Stimulated activated CD4-positive, alpha-beta T cell treated with anti-CD3 and anti-CD28 coated beads, TNF-alpha, amount 100 ng/mL, for 4 hours (primary cell): ENCODE data around the gene SLC25A29.

ENCODE experiments used
- DNase-seq, 3 experiments: peaks; one replicate each; pipeline ENCODE4 v3.0.0-alpha.2; 2020; ENCODE audit warnings: low read depth in 3 of 3

Gene SLC25A29

DNA sequence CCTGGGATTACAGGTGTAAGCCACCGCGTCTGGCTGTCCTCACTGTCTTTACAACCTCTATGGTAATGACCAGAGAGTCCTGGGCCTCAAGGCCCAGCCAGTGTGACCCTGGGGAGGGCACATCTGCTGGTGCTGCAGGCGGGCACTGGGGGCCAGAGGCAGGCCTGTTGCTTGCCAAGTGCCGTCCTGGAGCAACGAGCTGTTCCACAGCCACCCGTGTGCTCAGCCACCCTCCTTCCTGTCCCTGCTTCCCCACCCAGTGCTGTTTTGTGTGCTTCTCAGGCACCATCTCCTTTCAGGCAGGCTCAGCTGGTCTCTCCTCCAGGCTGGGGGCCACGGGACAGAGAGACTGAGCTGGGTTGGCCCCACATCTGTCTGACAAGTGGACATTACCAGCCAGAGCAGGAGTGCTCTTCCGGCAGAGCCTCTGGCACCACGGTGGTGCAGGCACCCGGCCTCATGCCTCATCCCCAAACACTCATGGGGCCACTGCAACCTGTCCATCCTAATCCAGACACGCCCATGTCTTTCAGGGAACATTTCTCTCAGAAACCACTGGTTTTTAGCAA, 25.9 kb upstream of the SLC25A29 start:
- DNase-seq, result no peak

DNA sequence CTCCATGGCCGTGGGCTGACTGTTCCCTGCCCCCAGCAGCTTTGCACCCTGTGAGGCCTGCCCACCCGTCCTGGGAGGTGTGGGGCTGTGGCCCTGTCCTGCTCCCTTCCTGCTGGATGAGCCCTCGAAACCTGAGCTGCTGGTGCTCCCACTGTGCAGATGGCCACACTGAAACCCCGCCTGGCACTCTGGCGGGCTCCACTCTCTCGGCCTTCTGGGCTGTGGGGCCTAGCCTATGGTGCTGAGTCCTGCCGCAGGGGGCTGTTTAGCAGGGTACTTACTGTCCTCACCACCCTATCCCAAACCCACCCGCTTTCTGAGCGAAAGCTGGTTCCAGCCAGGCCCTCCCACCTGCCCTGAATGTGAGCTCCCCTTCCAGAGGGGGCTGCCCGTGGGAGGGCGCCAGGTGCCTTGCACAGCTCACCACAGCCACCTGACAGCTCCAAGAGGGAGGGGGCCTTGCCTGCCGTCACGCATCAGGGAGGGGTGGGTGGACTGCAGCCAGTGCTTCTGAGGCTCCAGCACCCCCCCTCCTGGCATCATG, 24.2 kb upstream of the SLC25A29 start:
- no peak for DNase-seq

DNA sequence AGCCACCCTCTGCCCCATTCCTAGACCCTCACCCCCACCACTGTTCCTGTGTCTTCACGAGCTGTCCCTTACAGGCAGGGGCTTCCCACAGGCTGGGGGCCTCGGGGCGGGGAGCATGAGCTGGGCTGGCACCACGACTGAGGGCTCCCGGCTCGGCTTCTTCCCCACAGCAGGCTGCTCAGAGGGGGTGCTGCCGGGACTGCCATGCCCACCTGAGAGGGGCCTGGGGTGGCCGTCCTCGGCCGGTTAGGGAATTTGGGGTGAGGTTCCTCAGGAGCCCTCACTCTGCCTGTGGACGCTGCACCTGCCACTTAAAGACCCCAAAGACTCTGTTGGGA, 23.7 kb upstream of the SLC25A29 start:
- DNase-seq, result no peak

DNA sequence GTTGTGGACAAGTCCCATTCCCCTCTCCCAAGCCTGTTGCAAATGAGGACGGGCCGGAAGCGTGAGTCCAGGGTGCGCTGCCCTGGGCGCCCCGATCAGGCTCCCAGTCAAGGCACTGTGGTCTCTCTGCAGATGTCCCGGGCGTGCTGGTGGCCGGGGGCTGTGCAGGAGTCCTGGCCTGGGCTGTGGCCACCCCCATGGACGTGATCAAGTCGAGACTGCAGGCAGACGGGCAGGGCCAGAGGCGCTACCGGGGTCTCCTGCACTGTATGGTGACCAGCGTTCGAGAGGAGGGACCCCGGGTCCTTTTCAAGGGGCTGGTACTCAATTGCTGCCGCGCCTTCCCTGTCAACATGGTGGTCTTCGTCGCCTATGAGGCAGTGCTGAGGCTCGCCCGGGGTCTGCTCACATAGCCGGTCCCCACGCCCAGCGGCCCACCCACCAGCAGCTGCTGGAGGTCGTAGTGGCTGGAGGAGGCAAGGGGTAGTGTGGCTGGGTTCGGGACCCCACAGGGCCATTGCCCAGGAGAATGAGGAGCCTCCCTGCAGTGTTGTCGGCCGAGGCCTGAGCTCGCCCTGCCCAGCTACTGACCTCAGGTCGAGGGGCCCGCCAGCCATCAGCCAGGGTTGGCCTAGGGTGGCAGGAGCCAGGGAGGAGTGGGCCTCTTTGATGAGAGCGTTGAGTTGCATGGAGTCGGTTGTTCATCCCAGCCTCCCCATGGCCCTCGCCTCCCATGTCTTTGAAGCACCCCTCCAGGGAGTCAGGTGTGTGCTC, 23.2 kb upstream of the SLC25A29 start:
- no peak for DNase-seq

DNA sequence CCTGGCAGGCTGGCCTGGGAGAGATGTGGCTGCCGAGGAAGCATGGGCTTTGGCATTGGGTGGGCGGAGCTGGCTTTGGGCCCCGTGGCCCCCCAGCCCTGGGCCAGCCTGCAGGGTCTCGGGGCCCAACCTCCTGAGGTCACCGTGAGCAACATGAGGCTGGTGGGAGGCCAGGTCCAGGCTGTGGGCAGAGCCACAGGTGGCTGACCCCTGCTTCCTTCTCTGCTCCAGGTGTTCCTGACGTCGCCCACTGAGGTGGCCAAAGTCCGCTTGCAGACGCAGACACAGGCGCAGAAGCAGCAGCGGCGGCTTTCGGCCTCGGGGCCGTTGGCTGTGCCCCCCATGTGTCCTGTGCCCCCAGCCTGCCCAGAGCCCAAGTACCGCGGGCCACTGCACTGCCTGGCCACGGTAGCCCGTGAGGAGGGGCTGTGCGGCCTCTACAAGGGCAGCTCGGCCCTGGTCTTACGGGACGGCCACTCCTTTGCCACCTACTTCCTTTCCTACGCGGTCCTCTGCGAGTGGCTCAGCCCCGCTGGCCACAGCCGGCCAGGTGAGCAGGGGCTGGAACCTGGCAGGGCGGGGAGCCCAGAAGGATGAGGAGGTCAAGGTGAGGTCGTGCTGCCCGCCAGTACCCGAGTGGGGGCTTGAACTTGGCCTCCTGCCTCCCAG, 22.4 kb upstream of the SLC25A29 start:
- DNase-seq, result no peak

- no peak for DNase-seq
Observed at GRCh38 chr14:100327128-100327527, 20.9 kb upstream of the SLC25A29 start.

GRCh38 chr14:100325958-100326357, 19.7 kb upstream of the SLC25A29 start:
- no peak for DNase-seq

- DNase-seq, result no peak
Observed at GRCh38 chr14:100325231-100325632, 19.0 kb upstream of the SLC25A29 start.

DNA sequence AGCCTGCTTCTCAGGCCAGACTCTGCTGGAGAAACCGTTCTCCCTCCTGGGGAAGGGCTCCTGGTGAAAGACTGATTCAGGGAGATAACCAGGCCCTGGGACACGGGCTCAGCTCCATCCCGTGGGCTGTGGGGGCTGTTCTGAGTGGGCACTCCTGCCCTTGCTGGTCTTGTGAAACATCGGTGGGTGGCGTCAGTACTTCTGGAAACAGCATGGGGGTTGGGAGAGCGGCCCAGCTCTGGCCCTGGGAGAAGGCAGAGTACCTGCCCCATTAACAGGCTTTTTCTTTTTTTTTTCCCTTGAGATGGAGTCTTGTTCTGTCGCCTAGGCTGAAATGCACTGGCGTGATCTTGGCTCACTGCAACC, 17.7 kb upstream of the SLC25A29 start:
- no peak for DNase-seq

- no peak for DNase-seq
Observed at GRCh38 chr14:100323121-100323941, 17.1 kb upstream of the SLC25A29 start, which contains the start of gene SLC25A47. Gene SLC25A47 (plus strand): TSS chr14:100323339. CDS start chr14:100323415, 76 bp downstream.

- no peak for DNase-seq
Observed at GRCh38 chr14:100322138-100322957, 16.1 kb upstream of the SLC25A29 start.

GRCh38 chr14:100321473-100322137, 15.4 kb upstream of the SLC25A29 start:
- DNase-seq, result no peak

DNA sequence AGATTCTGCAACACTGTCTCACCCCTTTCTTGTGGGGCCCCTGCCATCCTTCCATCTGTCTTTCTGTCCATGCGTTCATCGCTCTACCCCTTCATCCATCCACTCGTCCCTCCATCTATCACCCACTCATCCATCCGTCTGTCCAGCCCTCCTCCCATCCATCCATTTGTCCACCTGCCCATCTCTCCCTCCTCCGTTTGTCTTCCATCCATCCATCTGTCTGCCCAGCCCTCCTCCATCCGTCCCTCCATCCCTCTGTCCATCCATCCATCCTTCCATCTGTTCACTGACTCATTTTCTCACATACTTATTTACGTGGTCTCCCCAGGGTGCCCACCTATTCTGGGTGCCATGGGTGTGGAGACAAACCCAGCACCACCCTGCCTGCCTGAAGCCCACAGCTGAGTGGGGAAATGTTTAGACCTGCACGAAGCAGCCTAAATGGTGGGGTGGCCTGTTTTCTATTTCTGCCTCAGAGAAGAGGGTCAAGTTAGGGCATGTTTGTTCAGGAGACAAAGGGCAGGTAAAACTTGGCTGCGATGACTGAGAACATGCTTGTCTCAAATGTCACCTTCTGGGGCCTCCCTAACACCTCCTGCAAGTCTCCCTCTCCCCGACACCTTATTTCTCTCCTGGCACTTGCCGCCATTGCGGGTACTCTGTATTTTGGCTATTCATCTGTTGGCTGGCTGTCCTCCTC, 14.1 kb upstream of the SLC25A29 start:
- no peak for DNase-seq

DNA sequence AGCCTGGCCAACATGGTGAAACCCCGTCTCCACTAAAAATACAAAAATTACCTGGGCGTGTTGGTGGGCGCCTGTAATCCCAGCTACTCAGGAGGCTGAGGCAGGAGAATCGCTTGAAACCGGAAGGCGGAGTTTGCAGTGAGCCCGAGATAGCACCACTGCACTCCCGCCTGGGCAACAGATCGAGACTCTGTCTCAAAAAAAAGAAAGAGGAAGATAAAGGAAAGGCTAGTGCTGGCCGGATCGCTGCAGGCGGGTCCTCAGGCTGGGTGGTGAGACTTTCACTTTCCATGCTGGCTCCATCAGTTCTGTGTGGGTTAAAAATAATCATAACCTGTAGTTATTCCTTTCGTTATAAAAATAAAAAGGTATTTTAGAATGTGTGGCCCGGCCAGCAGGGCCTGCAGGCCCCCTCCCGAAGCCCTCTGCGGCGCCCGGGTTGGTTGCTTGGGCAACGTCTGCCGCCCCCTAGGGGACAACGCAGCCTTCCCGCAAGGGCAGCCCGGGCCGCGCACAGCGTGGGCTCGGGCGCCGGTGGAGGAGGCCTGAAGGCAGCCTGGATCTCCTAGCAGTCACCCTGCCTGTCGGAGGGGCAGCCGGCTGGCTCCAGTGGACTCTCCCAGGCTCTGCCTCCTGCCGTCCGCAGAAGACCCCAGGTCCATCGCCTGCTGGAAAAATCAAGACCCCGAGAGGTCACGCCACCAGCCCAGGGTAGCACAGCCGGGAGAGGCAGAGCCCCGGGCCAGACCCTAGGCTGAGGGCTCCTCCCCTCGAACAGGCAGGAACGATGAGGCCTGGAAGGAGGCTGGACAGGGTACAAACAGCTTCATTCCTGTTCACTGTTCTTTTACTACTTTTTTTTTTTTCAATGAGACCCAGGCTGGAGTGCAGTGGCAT, 11.9 kb upstream of the SLC25A29 start:
- peak; percentile 40 to 51 (median 41) for DNase-seq

- DNase-seq, result no peak
Observed at GRCh38 chr14:100317389-100317788, 11.1 kb upstream of the SLC25A29 start.

DNA sequence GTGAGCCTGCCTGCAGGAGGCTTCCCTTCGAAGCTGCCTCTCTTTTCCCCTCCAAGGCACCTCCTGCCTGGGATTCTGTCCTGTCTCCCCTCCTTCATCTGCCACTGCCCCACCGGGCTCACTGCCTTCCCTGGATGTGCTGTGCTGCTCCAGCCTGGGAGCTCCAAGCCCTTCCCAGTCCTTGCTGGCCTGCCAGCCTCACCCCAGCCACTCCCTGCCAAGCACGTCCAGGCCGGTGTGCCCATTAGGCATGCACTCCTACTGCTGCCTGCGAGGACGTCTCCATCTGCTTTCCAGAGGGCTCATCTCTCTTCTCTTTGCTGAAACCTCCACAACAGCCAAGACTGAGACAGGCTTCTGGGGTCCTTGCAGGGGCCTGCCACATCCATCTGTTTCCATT, 8.5 kb upstream of the SLC25A29 start:
- no peak for DNase-seq

GRCh38 chr14:100313464-100314230, 7.4 kb upstream of the SLC25A29 start:
- DNase-seq, result no peak

- no peak for DNase-seq
Observed at GRCh38 chr14:100312877-100313400, 6.7 kb upstream of the SLC25A29 start.
